ENCODE results near the gene COL24A1.

COL24A1 gene

DNA sequence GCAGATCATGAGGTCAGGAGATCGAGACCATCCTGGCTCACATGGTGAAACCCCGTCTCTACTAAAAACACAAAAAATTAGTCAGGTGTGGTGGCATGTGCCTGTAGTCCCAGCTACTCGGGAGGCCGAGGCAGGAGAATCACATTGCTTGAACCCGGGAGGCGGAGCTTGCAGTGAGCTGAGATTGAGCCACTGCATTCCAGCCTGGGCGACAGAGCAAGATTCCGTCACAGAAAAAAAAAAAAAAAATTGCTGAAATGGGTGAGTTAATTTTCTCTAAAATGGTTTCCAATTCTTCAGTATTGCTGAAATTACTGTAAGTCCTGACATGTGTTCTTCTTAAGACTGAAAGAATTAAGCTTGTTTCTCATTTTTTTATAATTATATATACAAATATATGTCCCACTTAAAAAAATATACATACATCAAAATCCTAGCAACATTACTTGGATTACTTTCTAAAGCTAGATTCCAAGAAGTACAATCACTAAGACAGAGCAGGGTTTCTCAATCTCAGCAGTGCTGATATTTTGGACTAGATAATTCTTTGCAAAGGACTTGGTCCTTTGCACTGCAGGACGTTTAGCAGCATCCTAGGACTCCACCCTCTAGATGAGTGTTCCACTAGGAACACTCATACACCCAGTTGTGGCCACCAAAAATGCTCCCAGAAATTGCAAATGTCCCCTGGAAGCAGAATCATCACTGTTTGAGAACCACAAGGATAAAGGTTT lies 473.1 kb downstream of the COL24A1 start:
- DNase-seq (ENCODE audit: low read depth), result no peak

GRCh38 chr1:85681087-85681486 lies 475.5 kb downstream of the COL24A1 start:
- DNase-seq (ENCODE audit: low read depth), result no peak

Measured in stimulated activated CD8-positive, alpha-beta memory T cell treated with anti-CD3 and anti-CD28 coated beads, Interleukin-12 subunit alpha, Interleukin-12 subunit beta, amount 100 ng/mL, for 1 hour (primary cell).